Lower leg skin (tissue), 3 donors: ENCODE results near the gene NEK11.

Source experiments
- CTCF ChIP-seq, 3 donors: fragments of 450-650 bp; IDR thresholded peaks; one replicate each; pipeline ENCODE4 v1.5.1; 2016; ENCODE audit warnings: antibody characterized with exemption in 3 of 3, mild to moderate bottlenecking in 3 of 3, moderate library complexity in 2 of 3
- POLR2A ChIP-seq, 2 donors: fragments of 450-650 bp; IDR thresholded peaks; one replicate each; pipeline ENCODE4 v1.6.1; 2016 to 2017; ENCODE audit warnings: antibody characterized with exemption in 2 of 2, mild to moderate bottlenecking in 1 of 2, moderate library complexity in 1 of 2

DNA sequence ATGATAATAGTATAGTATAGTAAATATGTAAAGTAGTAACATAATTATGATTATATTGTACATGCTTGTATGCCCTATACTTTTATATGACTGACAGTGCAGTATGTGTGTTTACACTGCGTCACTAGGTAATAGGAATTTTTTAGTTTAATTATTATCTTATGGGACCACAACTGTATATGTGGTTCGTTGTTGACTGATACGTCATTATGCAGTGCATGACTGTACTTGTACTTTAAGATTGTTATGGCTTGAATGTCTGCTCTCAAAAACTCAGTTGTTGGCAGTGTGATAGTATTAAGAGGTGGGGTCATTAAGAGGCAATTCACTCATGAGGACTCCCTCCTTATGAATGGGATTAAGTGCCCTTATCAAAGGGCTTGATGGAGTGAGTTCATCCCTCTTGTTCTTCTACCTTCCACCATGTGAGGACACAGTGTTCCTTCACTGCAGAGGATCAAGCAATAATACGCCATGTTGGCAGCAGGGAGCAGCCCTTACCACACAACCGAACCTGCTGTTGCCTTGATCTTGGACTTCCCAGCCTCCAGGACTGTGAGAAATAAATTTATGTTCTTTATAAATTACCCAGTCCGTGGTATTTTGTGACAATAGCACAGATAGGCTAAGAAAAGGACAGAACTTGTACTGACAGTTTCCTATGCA, 152.2 kb downstream of the NEK11 start:
- TF ChIP-seq CTCF (IDR thresholded peaks at IDR 0.05) (no peak), POLR2A (IDR thresholded peaks at IDR 0.05) (no peak)
